ENCODE measurements around the gene OR10Z1.

Gene OR10Z1

GRCh38 chr1:158577561-158577960 is 27.5 kb upstream of the OR10Z1 start:
- no peak for TF ChIP-seq CTCF (IDR thresholded peaks at IDR 0.05; ENCODE audit: low read depth, low read length)
- no peak overlapping the region for H3K4me3 ChIP-seq (ENCODE audit: low read depth, low read length)
- DNase-seq (ENCODE audit: low read depth, low spot score) = no peak
- in situ Hi-C loops (cut with HindIII; ENCODE audit: low sequenced_read_pairs) = no loop called here

- in situ Hi-C loops (cut with HindIII; ENCODE audit: low sequenced_read_pairs) = no loop called here
- no peak for DNase-seq (ENCODE audit: low read depth, low spot score)
- H3K4me3 ChIP-seq (ENCODE audit: low read depth, low read length) = no peak within 1 kb of the TSS
- TF ChIP-seq CTCF (IDR thresholded peaks at IDR 0.05; ENCODE audit: low read depth, low read length) = no peak
Measured at GRCh38 chr1:158579733-158580132, 25.3 kb upstream of the OR10Z1 start, which contains the start of gene OR10X1. OR10X1 (minus strand) TSS chr1:158579899; CDS start chr1:158579899, 0 bp downstream.

GRCh38 chr1:158583962-158584361 is 21.1 kb upstream of the OR10Z1 start:
- H3K4me3 ChIP-seq (ENCODE audit: low read depth, low read length) = no peak overlapping the region
- no peak for DNase-seq (ENCODE audit: low read depth, low spot score)
- no peak for TF ChIP-seq CTCF (IDR thresholded peaks at IDR 0.05; ENCODE audit: low read depth, low read length)
- in situ Hi-C loops (cut with HindIII; ENCODE audit: low sequenced_read_pairs) = no loop called here

- TF ChIP-seq CTCF (IDR thresholded peaks at IDR 0.05; ENCODE audit: low read depth, low read length) = no peak
- in situ Hi-C loops (cut with HindIII; ENCODE audit: low sequenced_read_pairs) = no loop called here
- no peak for DNase-seq (ENCODE audit: low read depth, low spot score)
- no peak overlapping the region for H3K4me3 ChIP-seq (ENCODE audit: low read depth, low read length)
Measured at GRCh38 chr1:158586942-158587341, 18.1 kb upstream of the OR10Z1 start.

- no peak overlapping the region for H3K4me3 ChIP-seq (ENCODE audit: low read depth, low read length)
Measured at GRCh38 chr1:158600735-158601134, 4.3 kb upstream of the OR10Z1 start.

GRCh38 chr1:158607296-158607695 is 2.2 kb downstream of the OR10Z1 start:
- no peak overlapping the region for H3K4me3 ChIP-seq (ENCODE audit: low read depth, low read length)
- in situ Hi-C loops (cut with HindIII; ENCODE audit: low sequenced_read_pairs) = no loop called here
- no peak for DNase-seq (ENCODE audit: low read depth, low spot score)
- TF ChIP-seq CTCF (IDR thresholded peaks at IDR 0.05; ENCODE audit: low read depth, low read length) = no peak

More at GRCh38 chr1:158600735-158601134, 4.3 kb upstream of the OR10Z1 start:
- in situ Hi-C loops (cut with HindIII; ENCODE audit: low sequenced_read_pairs) = no loop called here
- no peak for DNase-seq (ENCODE audit: low read depth, low spot score)
- no peak for TF ChIP-seq CTCF (IDR thresholded peaks at IDR 0.05; ENCODE audit: low read depth, low read length)

- H3K4me3 ChIP-seq (ENCODE audit: low read depth, low read length) = no peak overlapping the region
- in situ Hi-C loops (cut with HindIII; ENCODE audit: low sequenced_read_pairs) = no loop called here
- TF ChIP-seq CTCF (IDR thresholded peaks at IDR 0.05; ENCODE audit: low read depth, low read length) = no peak
- DNase-seq (ENCODE audit: low read depth, low spot score) = no peak
Measured at GRCh38 chr1:158611916-158612315, 6.8 kb downstream of the OR10Z1 start.
